GM13976 (cell line): Measurements from ENCODE around the gene NUDT16.

ENCODE experiments used
- DNase-seq: peaks from one replicate; pipeline ENCODE4 v3.0.0; 2012; ENCODE audit warnings: low spot score
- CTCF ChIP-seq: IDR thresholded peaks from 2 replicates; pipeline ENCODE4 v1.5.1; 2012; ENCODE audit warnings: borderline replicate concordance, mild to moderate bottlenecking; ENCODE audit not compliant: insufficient read depth; ENCODE audit errors: extremely low read depth, missing control alignments, control extremely low read depth
- in situ Hi-C: fragments of 300-500 bp; cut with MboI; formaldehyde crosslinking; loops from one replicate; pipeline ENCODE4 v1.12.0; 2022; ENCODE audit warnings: low sequenced_read_pairs, mixed read lengths, inconsistent platforms; ENCODE audit not compliant: unreplicated experiment

NUDT16 gene

DNA sequence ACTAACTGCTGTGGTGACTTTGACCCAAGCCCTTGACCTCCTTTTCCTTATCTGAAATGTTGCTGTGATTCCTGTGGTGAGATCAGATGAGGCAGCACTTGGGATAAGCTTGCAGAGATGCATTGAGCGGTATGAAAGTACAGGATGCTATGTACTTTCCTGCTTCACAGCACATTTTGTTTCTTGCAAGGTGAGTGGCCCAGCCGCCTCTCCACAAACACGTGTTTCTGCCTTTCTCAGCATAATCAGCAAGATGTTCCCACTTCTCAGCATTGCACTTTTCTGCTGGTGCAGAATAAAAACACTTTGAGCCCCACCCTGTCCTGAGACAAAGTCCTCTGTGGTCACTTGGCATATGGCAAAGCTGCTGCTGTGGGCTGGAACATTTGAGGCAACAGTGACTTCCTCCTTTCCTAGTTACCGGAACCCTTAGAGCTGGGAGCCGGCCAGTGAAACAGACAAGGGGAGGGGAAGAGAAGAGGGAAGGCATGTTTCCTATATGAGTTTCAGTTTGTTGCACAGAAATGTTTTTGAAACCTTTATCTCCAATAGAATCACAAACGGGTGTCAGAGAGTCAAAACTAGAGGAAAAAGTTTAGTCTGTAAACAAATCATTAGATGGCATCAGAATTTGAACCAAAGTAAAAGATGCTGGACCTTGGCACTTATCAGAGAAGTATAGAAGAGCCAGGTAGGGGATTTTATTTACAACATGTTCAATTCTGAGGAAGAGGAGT lies 5.0 kb downstream of the NUDT16 start:
- no peak for TF ChIP-seq CTCF
- in situ Hi-C loops: no loop called here
- DNase-seq: no peak

DNA sequence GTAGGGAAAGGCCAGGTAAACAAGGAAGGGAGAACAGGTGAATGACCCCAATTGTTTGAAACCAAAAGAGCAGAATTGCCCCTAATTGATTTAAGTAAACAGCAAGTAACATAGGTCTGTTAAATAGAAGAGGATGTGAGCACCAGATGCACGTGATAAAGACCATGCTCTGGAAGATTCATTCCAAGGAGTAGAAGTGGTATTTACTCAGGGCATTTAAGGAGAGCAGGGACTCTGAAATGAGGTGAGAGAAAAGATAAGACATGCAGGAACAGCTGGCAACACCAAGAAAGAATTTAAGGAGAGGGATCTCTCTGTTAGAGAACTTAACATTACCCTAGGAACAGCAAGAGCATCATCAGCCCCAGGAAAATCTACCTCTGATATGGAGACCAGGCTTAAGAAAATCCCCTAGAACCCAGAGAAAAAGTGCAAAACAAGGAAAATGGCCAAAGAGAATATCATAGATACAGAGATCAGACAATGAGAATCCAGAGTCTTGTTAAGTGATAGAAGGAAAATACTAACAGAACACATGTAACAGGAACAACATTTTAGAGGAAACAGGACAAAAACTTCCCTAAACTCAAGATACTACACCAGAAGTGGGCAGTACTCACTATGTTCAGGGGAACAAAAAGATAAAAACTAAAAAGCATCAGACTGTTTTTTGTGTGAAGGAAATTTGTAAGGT lies 6.4 kb downstream of the NUDT16 start:
- in situ Hi-C loops: no loop called here
- no peak for TF ChIP-seq CTCF

DNA sequence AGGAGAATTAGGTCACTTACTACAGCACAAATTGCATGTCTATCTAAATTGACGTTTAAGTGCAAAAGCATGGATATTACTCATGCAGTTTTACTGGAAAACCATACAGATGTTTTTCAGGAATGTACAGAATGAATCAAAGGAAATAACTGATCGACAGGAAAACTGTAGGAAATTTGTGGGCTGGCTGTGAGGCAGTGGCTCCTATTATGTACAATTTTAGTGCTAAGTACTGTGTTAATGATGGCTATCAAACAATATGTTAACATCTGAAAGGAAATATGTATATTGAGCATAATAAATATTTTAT lies 6.9 kb downstream of the NUDT16 start:
- no peak for TF ChIP-seq CTCF
- no peak for DNase-seq
- in situ Hi-C loops: no loop called here

More for the DNA sequence above, 6.4 kb downstream of the NUDT16 start:
- no peak for DNase-seq

DNA sequence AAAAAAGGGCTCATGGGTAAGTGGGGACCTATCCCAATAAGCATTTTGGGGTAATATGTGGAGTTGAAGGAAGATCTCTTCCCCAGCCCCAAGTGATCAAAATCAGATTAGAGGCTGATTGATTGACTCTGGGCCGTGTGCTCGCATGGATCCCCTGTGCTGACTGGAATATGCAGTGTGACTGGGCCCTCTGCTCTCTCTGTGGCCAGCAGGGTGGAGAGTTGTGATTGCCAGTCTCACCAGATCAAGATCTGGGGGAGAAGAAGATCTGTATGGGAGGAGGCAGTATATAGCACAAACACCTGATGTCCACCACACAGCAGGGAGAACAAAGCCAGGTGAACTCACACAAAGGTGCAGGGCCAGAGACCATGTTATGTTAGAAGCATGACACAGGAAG lies 8.8 kb downstream of the NUDT16 start:
- no peak for TF ChIP-seq CTCF
- in situ Hi-C loops: no loop called here
- DNase-seq: no peak

- no peak for TF ChIP-seq CTCF
- in situ Hi-C loops: no loop called here
- DNase-seq: no peak
These were observed 11.5 kb downstream of the NUDT16 start for GRCh38 chr3:131393051-131393450.

GRCh38 chr3:131393868-131394267 lies 12.3 kb downstream of the NUDT16 start:
- in situ Hi-C loops: no loop called here

More at GRCh38 chr3:131393868-131394267, 12.3 kb downstream of the NUDT16 start:
- DNase-seq: no peak
- TF ChIP-seq CTCF: no peak
